ENCODE measurements around the gene UPK3BL1. TPM values are rescaled to one million over a fixed set of nuclear protein-coding genes. Genes with fewer than 3 reads are reported as not detected.
"Not testable (repeated sequence)": the region's sequence is repeated elsewhere in the genome, so short reads cannot be mapped to it uniquely, and the experiment has no call there.

UPK3BL1 gene
- polyA plus RNA-seq, 3 donors: 5.8 to 11.4 (median 9.9) TPM

- not testable (repeated sequence) for DNase-seq (ENCODE audit: low read depth in 3 of 3, low spot score in 2 of 3)
These were observed 50.0 kb downstream of the UPK3BL1 start for GRCh38 chr7:102592477-102593019.

- DNase-seq (ENCODE audit: low read depth in 3 of 3, low spot score in 2 of 3): not testable (repeated sequence)
These were observed 52.7 kb downstream of the UPK3BL1 start for GRCh38 chr7:102589857-102590256.

Other genes with a start within 250 kb of the UPK3BL1 start
- 10 to 100 TPM; 27.8 to 33.7 (median 28.7) TPM for gene PRKRIP1, start 246.4 kb downstream of the UPK3BL1 start, polyA plus RNA-seq (ENCODE audit: insufficient read length in 3 of 3)
- gene ORAI2, start 209.2 kb downstream of the UPK3BL1 start, polyA plus RNA-seq (ENCODE audit: insufficient read length in 3 of 3): 10 to 100 TPM; 14.9 to 19.4 (median 17.8) TPM
- gene ALKBH4, start 177.9 kb downstream of the UPK3BL1 start, polyA plus RNA-seq (ENCODE audit: insufficient read length in 3 of 3): 10 to 100 TPM in 1 of 3 donors, 1 to 10 TPM in 2; 9.7 to 12.3 (median 9.7) TPM
- gene LRWD1, start 177.8 kb downstream of the UPK3BL1 start, polyA plus RNA-seq (ENCODE audit: insufficient read length in 3 of 3): 10 to 100 TPM; 15.5 to 17.5 (median 16.7) TPM
- gene POLR2J, start 163.9 kb downstream of the UPK3BL1 start, polyA plus RNA-seq (ENCODE audit: insufficient read length in 3 of 3): 10 to 100 TPM; 25.4 to 28.1 (median 25.6) TPM
- 10 to 100 TPM in 1 of 3 donors, 1 to 10 TPM in 2; 5.4 to 11.7 (median 6.6) TPM for gene RASA4B, start 125.0 kb downstream of the UPK3BL1 start, polyA plus RNA-seq (ENCODE audit: insufficient read length in 3 of 3)
- 1 to 10 TPM; 4.4 to 5.0 (median 4.4) TPM for gene UPK3BL2, start 99.1 kb downstream of the UPK3BL1 start, polyA plus RNA-seq (ENCODE audit: insufficient read length in 3 of 3)
- 1 to 10 TPM in 2 of 3 donors, under 1 TPM in 1; 0.58 to 1.9 (median 1.1) TPM for gene SPDYE2, start 91.6 kb downstream of the UPK3BL1 start, polyA plus RNA-seq (ENCODE audit: insufficient read length in 3 of 3)
- 10 to 100 TPM; 63.2 to 98.1 (median 98.0) TPM for gene POLR2J3, start 70.2 kb downstream of the UPK3BL1 start, polyA plus RNA-seq (ENCODE audit: insufficient read length in 3 of 3)
- 10 to 100 TPM; 23.2 to 29.2 (median 25.9) TPM for gene RASA4, start 26.0 kb downstream of the UPK3BL1 start, polyA plus RNA-seq (ENCODE audit: insufficient read length in 3 of 3)
- 1 to 10 TPM in 1 of 3 donors, under 1 TPM in 2; 0.58 to 1.4 (median 0.76) TPM for gene SPDYE2B, start 7.5 kb upstream of the UPK3BL1 start, polyA plus RNA-seq (ENCODE audit: insufficient read length in 3 of 3)
- gene POLR2J2, start 28.9 kb upstream of the UPK3BL1 start, polyA plus RNA-seq (ENCODE audit: insufficient read length in 3 of 3): 1 to 10 TPM in 2 of 3 donors, under 1 TPM in 1; 0.97 to 2.7 (median 1.1) TPM
- 10 to 100 TPM in 2 of 3 donors, 1 to 10 TPM in 1; 9.9 to 12.2 (median 12.1) TPM for gene FAM185A, start 106.2 kb upstream of the UPK3BL1 start, polyA plus RNA-seq (ENCODE audit: insufficient read length in 3 of 3)